SU-DHL-6 (cell line): ENCODE results near the gene PLCB1.

Source experiments
- EZH2phosphoT487 ChIP-seq: fragments of 200-600 bp; sonication (generic), shearing (Covaris generic); conservative IDR thresholded peaks from 2 replicates; pipeline ENCODE4 v1.6.1; 2018; ENCODE audit warnings: mild to moderate bottlenecking, antibody characterized with exemption, low read length, moderate library complexity, mixed read lengths
- TF ChIP-seq, protein P1 (sequence below): fragments of 200-600 bp; sonication (generic); IDR thresholded peaks from one replicate; pipeline ENCODE4 v1.5.1; 2017; ENCODE audit warnings: antibody characterized with exemption, mild to moderate bottlenecking, low read length, moderate library complexity; ENCODE audit not compliant: insufficient read depth, poor library complexity, severe bottlenecking

- TF ChIP-seq, protein P1, sequence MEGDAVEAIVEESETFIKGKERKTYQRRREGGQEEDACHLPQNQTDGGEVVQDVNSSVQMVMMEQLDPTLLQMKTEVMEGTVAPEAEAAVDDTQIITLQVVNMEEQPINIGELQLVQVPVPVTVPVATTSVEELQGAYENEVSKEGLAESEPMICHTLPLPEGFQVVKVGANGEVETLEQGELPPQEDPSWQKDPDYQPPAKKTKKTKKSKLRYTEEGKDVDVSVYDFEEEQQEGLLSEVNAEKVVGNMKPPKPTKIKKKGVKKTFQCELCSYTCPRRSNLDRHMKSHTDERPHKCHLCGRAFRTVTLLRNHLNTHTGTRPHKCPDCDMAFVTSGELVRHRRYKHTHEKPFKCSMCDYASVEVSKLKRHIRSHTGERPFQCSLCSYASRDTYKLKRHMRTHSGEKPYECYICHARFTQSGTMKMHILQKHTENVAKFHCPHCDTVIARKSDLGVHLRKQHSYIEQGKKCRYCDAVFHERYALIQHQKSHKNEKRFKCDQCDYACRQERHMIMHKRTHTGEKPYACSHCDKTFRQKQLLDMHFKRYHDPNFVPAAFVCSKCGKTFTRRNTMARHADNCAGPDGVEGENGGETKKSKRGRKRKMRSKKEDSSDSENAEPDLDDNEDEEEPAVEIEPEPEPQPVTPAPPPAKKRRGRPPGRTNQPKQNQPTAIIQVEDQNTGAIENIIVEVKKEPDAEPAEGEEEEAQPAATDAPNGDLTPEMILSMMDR = no peak
- no peak for TF ChIP-seq EZH2phosphoT487
These were observed 172.2 kb downstream of the PLCB1 start for GRCh38 chr20:8304124-8304816.
